Pancreas (tissue), 10 donors: ENCODE data around the gene NCF4. TPM values are rescaled to one million over a fixed set of nuclear protein-coding genes. Genes with fewer than 3 reads are reported as not detected.

Experiments used
- ATAC-seq, 4 donors: fragments of 200-7000 bp; cut with Tn5 transposase; one replicate each; pipeline versions ENCODE4 v1.8.0 to v1.9.1; 2020; ENCODE audit warnings: mild to moderate bottlenecking in 4 of 4, moderate library complexity in 4 of 4
- DNase-seq, 6 donors: peaks; one replicate each; pipeline ENCODE4 v3.0.0-alpha.2; 2020
- FAIRE-seq: peaks from 2 replicates; lab custom pipeline; 2012; peaks lifted over from hg19 to GRCh38; lab: Jason Lieb, UNC
- H3K27ac ChIP-seq, 4 donors: fragments of 200-600 bp; sonication (generic); 1 replicate in 3 of 4; 2 replicates in 1 of 4; pipeline versions ENCODE4 v1.5.0 to v1.8.0; 2020
- H3K27me3 ChIP-seq, 4 donors: fragments of 200-600 bp; one replicate each; pipeline ENCODE4 v1.8.0; 2021
- H3K36me3 ChIP-seq, 3 donors: fragments of 200-600 bp; sonication (generic) in 1 of 3; one replicate each; pipeline versions ENCODE4 v1.5.0 to v1.8.0; 2020 to 2021
- H3K4me1 ChIP-seq, 3 donors: fragments of 200-600 bp; one replicate each; pipeline ENCODE4 v1.8.0; 2021
- H3K4me3 ChIP-seq, 4 donors: fragments of 200-600 bp; sonication (generic) in 2 of 4; one replicate each; pipeline versions ENCODE4 v1.5.0 to v1.8.0; 2020 to 2021
- H3K9me3 ChIP-seq, 4 donors: fragments of 200-600 bp; one replicate each; pipeline ENCODE4 v1.8.0; 2021
- CTCF ChIP-seq, 4 donors: fragments of 200-600 bp; sonication (generic) in 3 of 4; IDR thresholded peaks; one replicate each; pipeline versions ENCODE4 v1.5.0 to v1.8.0; 2021; ENCODE audit warnings: antibody characterized with exemption in 4 of 4
- WGBS, 2 donors: extraction: QIAGEN DNeasy Blood & Tissue Kit; methylation state at CpG; one replicate each; pipeline ENCODE4 v1.1.7; 2013; 5-methylcytosine and 5-hydroxymethylcytosine counted together
- intact Hi-C, 3 donors: fragments of 100-400 bp; cut with DNase I; formaldehyde crosslinking; loops; one replicate each; pipeline versions ENCODE4 v1.11.1 to v1.14.2; 2022
- polyA plus RNA-seq, 2 donors: library from polyadenylated mRNA; stranded (reverse); fragments of 200-250 nt; gene quantifications; one replicate each; pipeline ENCODE4 v1.2.3, GENCODE V29; 2013
- total RNA-seq, 6 donors: library from RNA; stranded (reverse); fragmentation: NEBNext Ultra II Directional in 4 of 6; extraction: Animal tissue kit (Norgen Biotek cat#: 25700) in 4 of 6; gene quantifications; one replicate each; pipeline versions ENCODE4 v1.2.1 to v1.2.4, GENCODE V29; 2021 to 2023
- donor health status: healthy with polysubstance abuse.
- donor health status: DM: no; HTN: no; CAD: no; lungs with moderate emphysema.
- donor health status: DM: no; HTN: no; CAD: no.
- donor health status: control.
- donor health status: control.
- donor health status: Bipolar disorder and iron deficiency.
- donor health status: DM: yes; HTN: yes; CAD: no.
- donor health status: DM: no; HTN: no; CAD: no.
- donor health status: DM: no; HTN: no; CAD: no.
- donor health status: DM: yes; HTN: yes; CAD: no.

The NCF4 gene
- total and polyA plus RNA-seq, 8 donors: 0.32 to 7.1 (median 3.2) TPM

- TF ChIP-seq CTCF (IDR thresholded peaks at IDR 0.05): no peak
- Histone ChIP-seq H3K27ac (no peak overlapping the region), H3K36me3 (no peaks in the 10 kb centered on the region), H3K4me3 (no peak overlapping the region), H3K27me3 (no peaks in the 10 kb centered on the region), H3K9me3 (no peaks in the 10 kb centered on the region), H3K4me1 (no peaks in the 10 kb centered on the region)
- intact Hi-C loops: no loop called here
- FAIRE-seq (no peak), DNase-seq (peak in 1 of 6 donors; percentile 7), ATAC-seq (no peak)
- WGBS, 2 donors: 48 to 63% methylated on average over 3 of the region's 3 CpGs
These were observed 32.0 kb upstream of the NCF4 start for GRCh38 chr22:36828815-36829214.

- no peak for TF ChIP-seq CTCF (IDR thresholded peaks at IDR 0.05)
- FAIRE-seq (no peak), DNase-seq (peak in 1 of 6 donors; percentile 15), ATAC-seq (no peak)
- H3K36me3 ChIP-seq: no peaks in the 10 kb centered on the region
- WGBS, 2 donors: 69 to 77% methylated on average over 5 of the region's 5 CpGs
- no peak overlapping the region for H3K27ac ChIP-seq
- no peak overlapping the region for H3K4me3 ChIP-seq
- intact Hi-C loops: no loop called here
- no peaks in the 10 kb centered on the region for H3K4me1 ChIP-seq
- H3K9me3 ChIP-seq: no peaks in the 10 kb centered on the region
- no peaks in the 10 kb centered on the region for H3K27me3 ChIP-seq
These were observed 31.3 kb upstream of the NCF4 start for GRCh38 chr22:36829370-36830002.

- ATAC-seq (no peak), DNase-seq (no peak), FAIRE-seq (no peak)
- Histone ChIP-seq H3K27me3 (no peaks in the 10 kb centered on the region), H3K4me1 (no peaks in the 10 kb centered on the region), H3K4me3 (no peak overlapping the region), H3K27ac (no peak overlapping the region), H3K36me3 (no peaks in the 10 kb centered on the region), H3K9me3 (no peaks in the 10 kb centered on the region)
- no peak for TF ChIP-seq CTCF (IDR thresholded peaks at IDR 0.05)
- intact Hi-C loops: no loop called here
- WGBS, 2 donors: 58 to 62% methylated on average over 2 of the region's 2 CpGs
These were observed 30.2 kb upstream of the NCF4 start for GRCh38 chr22:36830601-36831000.

- no peak for FAIRE-seq
- no peak for TF ChIP-seq CTCF (IDR thresholded peaks at IDR 0.05)
- intact Hi-C loops: no loop called here
- no peak for ATAC-seq
- H3K27me3 ChIP-seq: no peaks in the 10 kb centered on the region
- no peaks in the 10 kb centered on the region for H3K4me1 ChIP-seq
- no peak overlapping the region for H3K4me3 ChIP-seq
- DNase-seq: no peak
- H3K27ac ChIP-seq: no peak overlapping the region
- no peaks in the 10 kb centered on the region for H3K36me3 ChIP-seq
- H3K9me3 ChIP-seq: no peaks in the 10 kb centered on the region
These were observed 29.6 kb upstream of the NCF4 start for GRCh38 chr22:36831206-36831605.

- ATAC-seq (no peak), FAIRE-seq (no peak), DNase-seq (no peak)
- TF ChIP-seq CTCF (IDR thresholded peaks at IDR 0.05): no peak
- intact Hi-C loops: no loop called here
- H3K9me3 ChIP-seq: no peaks in the 10 kb centered on the region
- no peaks in the 10 kb centered on the region for H3K27me3 ChIP-seq
- H3K27ac ChIP-seq: no peak overlapping the region
- H3K4me3 ChIP-seq: no peak overlapping the region
- no peaks in the 10 kb centered on the region for H3K36me3 ChIP-seq
- H3K4me1 ChIP-seq: no peaks in the 10 kb centered on the region
- WGBS, 2 donors: 83 to 87% methylated on average over 3 of the region's 3 CpGs
These were observed 29.1 kb upstream of the NCF4 start for GRCh38 chr22:36831717-36832116.
